Forelimb muscle (tissue), 1 donor: ENCODE results near the gene GBP7. TPM values are rescaled to one million over a fixed set of nuclear protein-coding genes. Genes with fewer than 3 reads are reported as not detected.
"Not testable (repeated sequence)": the region's sequence is repeated elsewhere in the genome, so short reads cannot be mapped to it uniquely, and the experiment has no call there.

Experiments
- DNase-seq: peaks from one replicate; pipeline ENCODE4 v3.0.0-alpha.2; 2013; ENCODE audit warnings: low read depth
- polyA plus RNA-seq: library from polyadenylated mRNA; unstranded; fragments of 120-200 nt; gene quantifications from one replicate; pipeline ENCODE4 v1.2.1, GENCODE V29; 2013; ENCODE audit not compliant: insufficient read length

The GBP7 gene
- not detected for polyA plus RNA-seq

GRCh38 chr1:89175601-89176256 lies at the start of gene GBP7:
Gene GBP7, minus strand, starts transcription at chr1:89176003. Its CDS starts 4,068 bp downstream, at chr1:89171935.
- DNase-seq: no peak

DNA sequence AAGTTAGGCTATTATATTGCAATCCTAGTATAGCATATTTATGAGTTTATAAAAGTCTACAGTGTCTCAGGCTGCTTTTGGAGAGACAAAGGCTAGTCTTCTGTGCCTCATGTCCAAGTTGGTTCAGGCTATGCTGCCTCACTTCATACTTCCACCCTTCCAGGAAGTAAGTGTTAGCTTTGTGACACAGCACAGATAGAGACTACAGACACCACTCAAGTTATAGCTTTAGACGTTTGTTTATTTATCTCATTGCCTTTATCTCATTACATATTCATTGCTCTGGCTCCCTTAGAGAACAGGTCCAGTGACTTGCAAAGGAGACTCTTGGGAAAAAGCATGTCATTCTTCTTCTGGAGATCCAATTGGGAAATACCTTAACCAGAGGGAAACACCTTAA lies 45.5 kb upstream of the GBP7 start:
- DNase-seq: no peak

DNA sequence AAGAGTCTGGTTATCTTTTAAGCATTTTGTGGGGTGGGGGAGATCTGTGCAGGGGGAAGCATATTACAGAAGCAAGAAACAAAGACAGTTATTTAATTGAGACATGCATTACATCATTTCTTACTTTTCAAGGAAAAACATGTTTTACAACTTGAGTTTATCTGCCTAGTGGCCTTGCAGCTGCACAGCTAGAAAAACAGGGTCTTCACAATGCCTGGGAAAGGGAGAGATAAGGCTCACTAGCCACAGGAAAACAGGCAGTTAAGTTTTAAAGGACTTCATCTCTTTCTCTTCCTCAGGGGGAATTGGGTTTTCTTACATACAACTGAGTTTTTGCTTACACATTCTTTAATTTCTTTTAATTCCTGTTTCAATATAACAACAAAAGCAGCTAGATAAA lies 44.0 kb upstream of the GBP7 start:
- not testable (repeated sequence) for DNase-seq

DNA sequence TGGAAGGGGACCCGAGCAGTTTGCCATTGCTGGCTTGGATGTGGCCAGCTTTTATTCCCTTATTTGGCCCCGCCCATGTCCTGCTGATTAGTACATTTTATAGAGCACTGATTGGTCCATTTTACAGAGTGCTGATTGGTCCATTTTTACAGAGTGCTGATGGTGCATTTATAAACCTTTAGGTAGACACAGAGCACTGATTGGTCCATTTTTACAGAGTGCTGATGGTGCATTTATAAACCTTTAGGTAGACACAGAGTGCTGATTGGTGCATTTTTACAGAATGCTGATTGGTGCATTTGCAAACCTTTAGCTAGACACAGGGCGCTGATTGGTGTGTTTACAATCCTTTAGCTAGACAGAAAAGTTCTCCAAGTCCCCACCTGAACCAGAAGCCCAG lies 43.1 kb upstream of the GBP7 start:
- DNase-seq: not testable (repeated sequence)

DNA sequence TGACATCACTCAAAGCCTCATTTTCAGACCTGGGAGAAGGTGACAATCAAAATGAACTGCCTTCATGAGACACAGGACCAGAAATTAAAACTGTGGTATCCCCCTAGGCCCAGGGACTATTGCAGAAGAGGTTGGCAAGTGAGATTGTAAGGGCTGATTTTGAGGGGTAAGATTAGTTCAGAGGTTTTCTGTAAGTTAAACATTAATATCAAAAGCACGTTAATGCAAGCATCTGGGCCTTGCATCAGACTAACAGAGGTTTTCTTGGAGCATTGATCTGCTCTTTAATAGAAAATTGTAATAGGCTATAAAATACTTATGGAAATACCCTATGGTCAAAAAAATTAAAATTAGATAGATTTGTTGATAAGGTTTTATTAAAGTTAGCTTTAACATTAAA lies 37.5 kb upstream of the GBP7 start:
- DNase-seq: no peak

DNA sequence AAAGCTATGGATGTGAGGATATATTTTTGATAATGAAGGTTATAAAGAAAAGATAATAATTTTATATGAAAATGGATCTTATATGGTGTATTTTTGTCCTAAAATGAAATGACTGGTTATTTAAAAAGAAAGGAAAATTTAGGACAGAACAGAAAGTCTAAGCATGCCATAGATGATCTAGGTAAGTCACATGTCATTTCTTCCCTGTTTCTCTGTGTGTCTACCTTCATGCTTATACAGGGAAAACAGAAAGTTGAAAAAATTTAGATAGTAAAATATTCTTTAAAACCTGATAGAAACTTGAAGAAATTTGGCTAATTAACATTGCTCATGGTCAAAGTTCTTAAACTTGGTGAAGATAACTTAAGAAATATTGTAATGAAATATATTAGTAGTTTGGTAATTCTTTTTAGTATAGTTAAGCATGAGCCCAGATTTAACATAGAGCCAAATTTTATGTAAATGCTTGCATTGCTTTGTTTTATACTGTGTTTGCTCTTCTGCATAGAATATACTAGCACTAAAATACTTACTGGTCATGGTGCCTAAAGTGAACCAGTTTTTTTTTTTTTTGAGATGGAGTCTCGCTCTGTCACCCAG lies 35.3 kb upstream of the GBP7 start:
- no peak for DNase-seq

DNA sequence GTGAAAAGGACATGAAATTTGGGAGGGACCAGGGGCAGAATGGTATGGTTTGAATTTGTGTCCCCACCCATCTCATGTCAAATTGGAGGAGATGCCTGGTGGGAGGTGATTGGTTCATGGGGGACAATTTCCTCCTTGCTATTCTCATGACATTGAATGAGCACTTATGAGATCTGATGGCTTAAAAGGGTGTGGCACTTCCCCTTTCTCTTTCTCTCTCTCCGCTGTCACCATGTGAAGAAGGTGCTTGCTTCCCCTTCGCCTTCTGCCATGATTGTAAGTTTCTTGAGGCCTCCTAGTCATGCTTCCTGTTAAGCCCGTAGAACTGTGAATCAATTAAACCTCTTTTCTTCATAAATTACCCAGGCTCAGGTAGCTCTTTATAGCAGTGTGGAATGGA lies 30.6 kb upstream of the GBP7 start:
- no peak for DNase-seq

GRCh38 chr1:89203166-89203565 lies 27.4 kb upstream of the GBP7 start:
- no peak for DNase-seq

DNA sequence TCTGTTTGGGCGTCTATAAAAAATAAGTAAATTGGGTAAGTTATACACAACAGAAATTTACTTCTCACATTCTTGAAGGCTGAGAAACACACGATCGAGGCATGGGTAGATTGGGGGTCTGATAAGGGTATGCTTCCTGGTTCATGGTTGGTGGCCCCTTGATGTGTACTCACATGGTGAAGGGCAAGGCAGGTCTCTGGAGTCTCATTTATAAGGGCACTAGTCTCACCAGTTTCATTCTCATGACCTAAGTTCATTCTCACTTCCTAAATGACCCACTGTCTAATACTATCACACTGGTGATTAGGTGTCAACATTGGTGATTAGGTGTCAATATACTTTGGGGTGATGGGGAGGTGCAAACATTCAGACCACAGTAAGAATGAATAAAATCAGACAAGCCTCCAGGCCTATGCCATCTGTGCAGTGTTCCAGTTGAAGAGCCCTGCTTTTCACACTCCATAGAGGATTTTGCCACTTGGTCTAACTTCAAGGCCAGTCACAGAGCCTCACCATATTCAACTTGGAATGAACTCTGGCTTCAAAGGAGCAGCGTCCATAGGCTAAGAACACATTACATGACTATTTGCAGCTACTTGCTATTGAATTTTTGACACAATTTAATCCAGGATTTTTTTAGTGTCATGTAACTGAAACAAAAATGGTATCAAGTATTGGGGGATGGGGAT lies 25.4 kb upstream of the GBP7 start:
- no peak for DNase-seq

- DNase-seq: no peak
Observed at GRCh38 chr1:89200663-89201062, 24.9 kb upstream of the GBP7 start.

- DNase-seq: no peak
Observed at GRCh38 chr1:89199525-89200031, 23.8 kb upstream of the GBP7 start.

DNA sequence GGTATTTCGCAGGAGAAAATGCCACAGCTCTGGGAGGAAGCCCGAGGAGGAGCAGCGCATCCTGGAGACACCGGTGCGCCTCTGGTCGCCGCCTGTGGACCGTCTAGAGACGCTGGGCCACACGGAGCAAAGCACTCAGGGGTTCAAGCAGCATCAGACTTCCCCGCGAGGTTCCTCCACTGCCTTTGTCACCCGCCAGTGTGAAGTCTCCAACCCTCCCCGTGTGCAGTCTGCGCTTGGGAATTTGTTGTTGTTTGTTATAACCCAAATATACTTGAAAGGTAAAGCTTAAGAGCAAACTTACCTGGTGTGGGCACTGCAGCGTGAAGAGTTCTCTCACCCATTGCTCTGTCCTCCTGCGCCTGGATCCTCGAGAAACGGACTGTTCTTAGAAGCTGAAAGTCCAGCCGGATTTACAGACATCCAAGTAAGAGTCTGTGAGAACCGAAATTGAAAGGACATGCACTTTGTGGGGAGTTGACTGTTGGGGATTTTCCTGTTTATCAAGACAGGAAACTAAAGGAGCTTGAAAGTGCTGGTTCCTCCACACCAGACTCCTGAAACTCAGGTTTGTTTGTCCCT lies 22.8 kb upstream of the GBP7 start, which contains the start of gene GBP4:
TSS of gene GBP4 (minus strand) at position 452 of the 582 bp plus-strand sequence. CDS start at position 344, 108 bp downstream.
- no peak for DNase-seq

GRCh38 chr1:89198081-89198480 lies 22.3 kb upstream of the GBP7 start:
- DNase-seq: no peak

- no peak for DNase-seq
Observed at GRCh38 chr1:89195476-89195875, 19.7 kb upstream of the GBP7 start.

- no peak for DNase-seq
Observed at GRCh38 chr1:89191314-89191713, 15.5 kb upstream of the GBP7 start.

GRCh38 chr1:89190017-89190416 lies 14.2 kb upstream of the GBP7 start:
- no peak for DNase-seq

- no peak for DNase-seq
Observed at GRCh38 chr1:89179343-89179742, 3.5 kb upstream of the GBP7 start.

GRCh38 chr1:89176971-89177370 lies 1.2 kb upstream of the GBP7 start:
- no peak for DNase-seq

DNA sequence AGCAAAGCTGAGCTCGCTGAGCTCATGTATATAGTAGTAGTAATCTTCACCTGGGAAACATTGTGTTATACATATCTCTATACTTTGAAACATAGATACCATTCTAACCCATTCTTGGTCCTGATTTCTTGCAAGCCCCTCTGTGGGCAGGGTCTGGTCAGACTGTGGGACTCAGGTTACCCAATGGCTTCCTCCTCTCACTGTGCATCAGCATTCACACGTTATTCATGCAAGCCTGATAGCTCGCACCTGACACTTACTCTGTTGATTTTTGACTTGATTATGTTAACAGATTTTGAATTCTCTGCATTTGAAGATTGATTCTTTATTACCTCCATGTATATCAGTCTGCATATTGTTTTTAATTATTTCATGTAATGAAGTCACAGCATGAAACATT lies 1.3 kb downstream of the GBP7 start:
- DNase-seq: no peak

- no peak for DNase-seq
Observed at GRCh38 chr1:89172468-89173143, 3.2 kb downstream of the GBP7 start.

DNA sequence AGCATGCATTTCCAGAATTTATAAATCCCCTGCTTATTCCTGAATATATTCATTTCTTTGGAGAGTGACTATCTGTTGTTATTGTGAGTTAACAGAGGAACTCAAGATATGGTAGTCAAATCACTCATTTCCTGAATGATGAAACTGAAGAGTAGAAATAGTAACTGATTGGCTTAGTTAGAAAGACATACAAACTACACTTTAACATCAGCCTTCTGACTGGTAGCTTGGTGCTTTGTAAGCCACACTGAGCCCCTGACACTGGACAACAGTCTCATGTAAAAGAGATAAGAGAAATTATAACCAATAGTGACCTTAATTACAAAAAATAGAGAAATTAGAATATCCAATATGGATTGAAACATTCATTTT lies 4.8 kb downstream of the GBP7 start:
- no peak for DNase-seq
